Activated naive CD4-positive, alpha-beta T cell treated with anti-CD3 and anti-CD28 coated beads, Interleukin-2, amount 50 U/mL, for 72 hours (primary cell): ENCODE results near the gene MYMX. TPM values are rescaled to one million over a fixed set of nuclear protein-coding genes. Genes with fewer than 3 reads are reported as not detected.
A peak's percentile ranks its signal among the peaks of the same experiment; 100 is the strongest.

Experiments
- ATAC-seq, 2 donors: fragments of 150-1000 bp; cut with Tn5 transposase; 2 replicates each; pipeline ENCODE4 v1.10.0; 2021; ENCODE audit warnings: mild to moderate bottlenecking in 2 of 2, moderate library complexity in 2 of 2
- DNase-seq, 2 donors: peaks; one replicate each; pipeline ENCODE4 v3.0.0; 2021 to 2022; ENCODE audit warnings: low spot score in 2 of 2
- H3K27ac Mint-ChIP-seq, 2 donors: one replicate each; pipeline ENCODE4 v1.8.0; 2022; ENCODE audit warnings: mild to moderate bottlenecking in 2 of 2, mixed read lengths in 2 of 2
- H3K36me3 Mint-ChIP-seq, 2 donors: one replicate each; pipeline ENCODE4 v1.8.0; 2022; ENCODE audit warnings: mixed read lengths in 2 of 2
- H3K9me3 Mint-ChIP-seq, 2 donors: one replicate each; pipeline ENCODE4 v1.8.0; 2022; ENCODE audit warnings: mixed read lengths in 2 of 2
- total RNA-seq, 2 donors: library from RNA; stranded (reverse); gene quantifications; one replicate each; pipeline ENCODE4 v1.2.3, GENCODE V29; 2022

MYMX gene
- total RNA-seq, 2 donors from 2014 or later: not detected

GRCh38 chr6:44260451-44261297 is 43.9 kb downstream of the MYMX start:
- Mint-ChIP-seq H3K27ac (peak overlapping the region; percentile 17 to 51), H3K36me3 (peaks cover 32 to 33% of the 10 kb centered on the region in 2 donors), H3K9me3 (no peaks in the 10 kb centered on the region)
- ATAC-seq (no peak), DNase-seq (no peak)

GRCh38 chr6:44261581-44261980 is 44.9 kb downstream of the MYMX start:
- ATAC-seq (no peak), DNase-seq (no peak)
- peak overlapping the region in 1 of 2 donors; percentile 17 for H3K27ac Mint-ChIP-seq
- H3K9me3 Mint-ChIP-seq: no peaks in the 10 kb centered on the region
- H3K36me3 Mint-ChIP-seq: peaks cover 26 to 29% of the 10 kb centered on the region in 2 donors

- H3K36me3 Mint-ChIP-seq: peaks cover 23 to 26% of the 10 kb centered on the region in 2 donors
- DNase-seq (no peak), ATAC-seq (no peak)
These were observed 46.0 kb downstream of the MYMX start for GRCh38 chr6:44262467-44263353.

GRCh38 chr6:44263354-44264100 is 46.8 kb downstream of the MYMX start:
- DNase-seq (no peak), ATAC-seq (peak in 1 of 2 donors; percentile 39)
- Mint-ChIP-seq H3K9me3 (no peaks in the 10 kb centered on the region), H3K27ac (peak overlapping the region; percentile 86 to 95), H3K36me3 (peaks cover 23% of the 10 kb centered on the region in 2 donors)

More at GRCh38 chr6:44262467-44263353, 46.0 kb downstream of the MYMX start:
- H3K27ac Mint-ChIP-seq: peak overlapping the region; percentile 86 to 95
- no peaks in the 10 kb centered on the region for H3K9me3 Mint-ChIP-seq

- H3K36me3 Mint-ChIP-seq: peaks cover 19 to 23% of the 10 kb centered on the region in 2 donors
- DNase-seq (no peak), ATAC-seq (peak; percentile 19 to 30)
- no peaks in the 10 kb centered on the region for H3K9me3 Mint-ChIP-seq
- peak overlapping the region; percentile 86 to 95 for H3K27ac Mint-ChIP-seq
These were observed 47.7 kb downstream of the MYMX start for GRCh38 chr6:44264154-44265006.

- H3K9me3 Mint-ChIP-seq: no peaks in the 10 kb centered on the region
- DNase-seq: peak; percentile 96 to 97
- H3K36me3 Mint-ChIP-seq: peaks cover 19 to 23% of the 10 kb centered on the region in 2 donors
- peak; percentile 47 to 59 for ATAC-seq
- peak within 1 kb of the TSS; percentile 86 to 95 for H3K27ac Mint-ChIP-seq
These were observed 48.4 kb downstream of the MYMX start, which contains the start of gene NFKBIE for GRCh38 chr6:44265007-44265721. NFKBIE (minus strand) TSS chr6:44265551; CDS start chr6:44265346, 205 bp downstream.

GRCh38 chr6:44265722-44266233 is 49.1 kb downstream of the MYMX start:
- DNase-seq (no peak), ATAC-seq (peak in 1 of 2 donors; percentile 68)
- Mint-ChIP-seq H3K36me3 (peaks cover 18 to 23% of the 10 kb centered on the region in 2 donors), H3K27ac (peak overlapping the region; percentile 22 to 86), H3K9me3 (no peaks in the 10 kb centered on the region)

- ATAC-seq (peak in 1 of 2 donors; percentile 27), DNase-seq (no peak)
- Mint-ChIP-seq H3K27ac (peak overlapping the region; percentile 22 to 86), H3K9me3 (no peaks in the 10 kb centered on the region), H3K36me3 (peaks cover 12 to 23% of the 10 kb centered on the region in 2 donors)
These were observed 49.6 kb downstream of the MYMX start for GRCh38 chr6:44266347-44266746.

- no peak overlapping the region for H3K27ac Mint-ChIP-seq
- DNase-seq (no peak), ATAC-seq (no peak)
These were observed 50.5 kb downstream of the MYMX start for GRCh38 chr6:44267252-44267651.

More at GRCh38 chr6:44267252-44267651, 50.5 kb downstream of the MYMX start:
- peaks cover 12 to 23% of the 10 kb centered on the region in 2 donors for H3K36me3 Mint-ChIP-seq
- H3K9me3 Mint-ChIP-seq: no peaks in the 10 kb centered on the region

Other genes starting within 250 kb of the MYMX start
- 10 to 100 TPM; 31.9 to 54.3 TPM for gene MRPL14, start 89.5 kb upstream of the MYMX start, total RNA-seq
- 10 to 100 TPM; 12.4 TPM for gene TMEM63B, start 89.4 kb upstream of the MYMX start, total RNA-seq
- gene CAPN11, start 58.1 kb upstream of the MYMX start, total RNA-seq: under 1 TPM; 0.23 to 0.32 TPM
- 10 to 100 TPM; 37.1 to 56.5 TPM for gene SLC29A1, start 6.7 kb downstream of the MYMX start, total RNA-seq
- 1,000 to 10,000 TPM; 1,343 to 1,701 TPM for gene HSP90AB1, start 30.2 kb downstream of the MYMX start, total RNA-seq
- 10 to 100 TPM; 18.3 to 23.8 TPM for gene SLC35B2, start 40.6 kb downstream of the MYMX start, total RNA-seq
- gene NFKBIE, start 48.6 kb downstream of the MYMX start, total RNA-seq: 10 to 100 TPM; 17.7 to 19.9 TPM
- under 1 TPM in 1 of 2 donors, not detected in 1; 0.20 TPM for gene TMEM151B, start 53.5 kb downstream of the MYMX start, total RNA-seq
- gene AARS2, start 96.4 kb downstream of the MYMX start, total RNA-seq: 10 to 100 TPM in 1 of 2 donors, 1 to 10 TPM in 1; 7.3 to 19.7 TPM
- not detected for gene SPATS1, start 125.7 kb downstream of the MYMX start, total RNA-seq
- 10 to 100 TPM; 22.7 to 25.2 TPM for gene CDC5L, start 170.8 kb downstream of the MYMX start, total RNA-seq